Measurements from ENCODE around the gene MS4A1. TPM values are rescaled to one million over a fixed set of nuclear protein-coding genes. Genes with fewer than 3 reads are reported as not detected.
"Not testable (repeated sequence)": the region's sequence is repeated elsewhere in the genome, so short reads cannot be mapped to it uniquely, and the experiment has no call there.

The MS4A1 gene
- not detected for polyA plus RNA-seq (2013, experiment 1 of 2; ENCODE audit: insufficient read length)
- not detected for polyA plus RNA-seq (2013, experiment 2 of 2; ENCODE audit: insufficient read length)

GRCh38 chr11:60455531-60456042 lies at the start of gene MS4A1:
MS4A1 (plus strand) TSS chr11:60455847; CDS start chr11:60462375, 6,528 bp downstream.
- no peak for DNase-seq

GRCh38 chr11:60420015-60420414 lies 35.6 kb upstream of the MS4A1 start:
- no peak for DNase-seq

GRCh38 chr11:60422609-60423008 lies 33.0 kb upstream of the MS4A1 start:
- DNase-seq = no peak

DNA sequence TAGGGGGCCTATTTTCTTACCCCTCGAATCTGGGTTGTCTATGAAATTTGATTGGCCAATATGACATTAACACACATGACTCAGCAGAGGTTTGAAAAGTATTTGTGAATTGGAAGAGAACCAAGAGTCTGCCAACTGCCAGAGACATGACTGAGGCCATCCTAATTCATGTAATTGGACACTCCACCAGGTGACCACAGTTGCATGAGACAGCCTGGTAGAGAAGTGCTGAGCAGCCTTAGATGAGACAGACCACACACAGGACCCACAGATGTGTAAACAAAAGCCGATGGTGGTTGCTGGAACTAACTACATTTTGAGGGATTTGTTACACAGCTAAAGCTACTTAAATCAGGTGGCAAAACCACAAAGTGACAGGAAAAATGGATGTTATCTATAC lies 27.1 kb upstream of the MS4A1 start:
- DNase-seq = no peak

DNA sequence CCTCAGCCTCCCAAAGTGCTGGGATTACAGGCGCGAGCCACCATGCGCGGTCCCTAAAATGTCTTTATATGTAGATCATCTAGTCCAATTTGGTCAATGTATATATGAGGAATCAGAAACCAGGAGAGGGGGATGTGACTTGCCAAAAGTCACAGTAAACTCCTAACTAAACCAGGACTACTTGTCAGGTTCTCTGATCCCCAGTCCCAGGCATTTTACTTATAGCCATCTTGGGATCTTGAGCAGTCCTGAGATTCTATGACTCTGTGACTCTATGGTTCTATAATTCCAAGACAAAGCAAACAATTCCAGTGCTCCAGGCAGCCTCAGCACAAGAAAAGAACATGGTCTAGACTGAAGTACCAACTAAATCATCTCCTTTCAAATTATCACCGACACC lies 26.4 kb upstream of the MS4A1 start, which contains the start of gene MS4A5:
MS4A5 (plus strand) TSS at position 301 of the 400 bp plus-strand sequence. CDS start 103 bp downstream, outside the sequence.
- DNase-seq = no peak

DNA sequence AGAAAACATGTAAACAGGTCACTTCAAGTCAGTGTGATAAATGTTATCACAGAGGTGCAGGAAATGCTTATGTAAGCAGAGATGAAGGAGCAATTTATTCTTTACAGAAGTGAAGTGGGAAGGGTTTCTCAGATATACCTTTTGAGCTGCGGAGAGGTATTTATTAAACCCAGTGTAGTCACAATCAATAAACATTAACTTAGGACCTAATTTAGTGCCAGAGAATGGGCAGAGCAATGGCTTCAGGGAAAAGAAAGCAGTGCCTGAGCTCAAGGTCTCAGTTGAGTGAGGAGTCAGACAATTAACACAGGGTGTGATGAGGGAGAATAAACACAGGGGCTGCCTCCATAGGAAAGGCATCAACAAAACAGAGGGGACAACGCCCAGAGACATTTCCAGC lies 24.4 kb upstream of the MS4A1 start:
- no peak for DNase-seq

DNA sequence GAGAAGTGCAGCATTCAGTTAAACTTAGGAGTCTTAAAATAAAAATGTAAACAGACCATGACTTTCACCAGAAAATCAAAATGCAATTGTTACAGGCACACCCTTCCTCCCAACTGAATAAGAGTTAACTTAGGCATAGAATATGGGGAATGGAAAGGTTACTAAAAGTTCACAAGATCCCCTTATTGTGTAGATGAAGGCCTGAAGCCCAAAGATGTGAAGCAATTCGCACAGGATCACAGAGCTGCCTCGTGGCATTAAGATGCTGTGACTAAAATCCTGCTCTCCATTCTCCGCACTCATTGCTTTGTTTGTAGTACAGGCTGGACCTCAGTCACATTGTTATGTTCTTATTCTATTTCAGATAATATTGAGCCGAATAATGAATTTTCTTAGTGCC lies 22.2 kb upstream of the MS4A1 start:
- DNase-seq = no peak

GRCh38 chr11:60447070-60447469 lies 8.6 kb upstream of the MS4A1 start:
- no peak for DNase-seq

- DNase-seq = no peak
Observed at GRCh38 chr11:60447846-60448245, 7.8 kb upstream of the MS4A1 start.

- DNase-seq = not testable (repeated sequence)
Observed at GRCh38 chr11:60451185-60451584, 4.5 kb upstream of the MS4A1 start.

DNA sequence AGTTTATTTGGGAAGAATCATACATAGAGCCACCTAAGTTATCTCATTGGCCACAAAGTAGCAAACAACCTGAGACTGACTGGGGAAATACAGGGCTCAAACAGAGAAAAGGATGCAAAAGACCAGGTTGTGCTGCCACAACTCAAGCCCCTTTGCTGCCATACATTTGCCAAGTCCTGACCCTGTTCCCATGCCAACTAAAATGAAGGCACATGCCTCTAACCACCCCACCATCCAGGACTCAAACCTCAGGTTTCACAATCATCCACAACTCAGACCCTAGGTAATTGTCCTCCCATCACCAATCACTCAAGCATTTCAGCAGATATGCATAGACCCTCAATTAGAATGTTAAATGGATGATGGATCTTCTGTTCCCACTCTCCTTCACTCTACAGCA lies 1.4 kb upstream of the MS4A1 start:
- no peak for DNase-seq

- DNase-seq = no peak
Observed at GRCh38 chr11:60457576-60457975, 1.9 kb downstream of the MS4A1 start.

DNA sequence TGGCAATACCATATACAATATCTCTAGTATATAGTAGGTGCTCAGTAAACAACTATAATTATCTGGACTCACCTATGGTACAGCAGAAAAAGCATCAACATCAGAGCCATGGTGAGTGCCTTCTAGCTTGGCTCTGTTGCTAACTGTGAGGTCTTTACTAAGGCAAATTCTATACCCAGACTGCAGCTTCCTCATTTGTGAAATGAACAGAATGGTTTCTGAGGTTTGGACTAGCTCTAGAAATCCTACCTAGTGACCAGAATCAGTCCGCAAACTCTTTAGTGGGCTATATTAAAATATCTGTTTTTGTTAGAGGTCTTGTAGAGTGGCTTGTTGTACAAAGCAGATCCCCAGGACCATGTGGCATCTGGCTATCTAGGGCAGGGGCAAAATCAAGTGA lies 3.7 kb downstream of the MS4A1 start:
- DNase-seq = no peak

- no peak for DNase-seq
Observed at GRCh38 chr11:60468829-60469228, 13.2 kb downstream of the MS4A1 start.

DNA sequence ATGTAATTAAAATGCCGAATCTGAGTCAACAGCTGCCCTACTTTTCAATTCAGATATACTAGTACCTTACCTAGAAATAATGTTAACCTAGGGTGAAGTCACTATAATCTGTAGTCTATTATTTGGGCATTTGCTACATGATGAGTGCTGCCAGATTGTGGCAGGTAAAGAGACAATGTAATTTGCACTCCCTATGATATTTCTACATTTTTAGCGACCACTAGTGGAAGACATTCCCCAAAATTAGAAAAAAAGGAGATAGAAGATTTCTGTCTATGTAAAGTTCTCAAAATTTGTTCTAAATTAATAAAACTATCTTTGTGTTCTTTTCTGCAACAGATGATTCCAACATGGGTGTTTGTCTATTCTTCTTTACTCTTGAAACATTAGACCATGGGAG lies 14.1 kb downstream of the MS4A1 start:
- no peak for DNase-seq

- DNase-seq = no peak
Observed at GRCh38 chr11:60477035-60477445, 21.4 kb downstream of the MS4A1 start.

DNA sequence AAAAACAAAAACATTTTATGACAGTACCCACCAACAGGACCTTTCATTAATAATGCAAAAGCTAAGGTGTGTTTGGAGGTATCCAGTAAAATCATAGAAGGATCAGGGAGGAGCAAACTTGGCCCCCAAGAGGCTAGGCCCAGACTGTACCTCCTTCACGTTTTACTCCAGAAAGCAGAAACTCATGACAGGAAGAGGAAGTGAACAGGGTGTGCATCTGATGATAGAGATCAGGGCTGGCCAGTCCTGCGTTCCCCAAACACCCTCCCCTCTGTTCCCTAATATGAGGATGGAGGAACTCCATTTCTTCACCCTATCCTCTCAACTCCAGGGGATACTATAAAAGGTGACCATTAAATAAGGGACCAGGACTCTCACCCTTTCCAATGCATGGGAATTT lies 26.7 kb downstream of the MS4A1 start:
- no peak for DNase-seq

GRCh38 chr11:60485987-60486386 lies 30.3 kb downstream of the MS4A1 start:
- DNase-seq = no peak

DNA sequence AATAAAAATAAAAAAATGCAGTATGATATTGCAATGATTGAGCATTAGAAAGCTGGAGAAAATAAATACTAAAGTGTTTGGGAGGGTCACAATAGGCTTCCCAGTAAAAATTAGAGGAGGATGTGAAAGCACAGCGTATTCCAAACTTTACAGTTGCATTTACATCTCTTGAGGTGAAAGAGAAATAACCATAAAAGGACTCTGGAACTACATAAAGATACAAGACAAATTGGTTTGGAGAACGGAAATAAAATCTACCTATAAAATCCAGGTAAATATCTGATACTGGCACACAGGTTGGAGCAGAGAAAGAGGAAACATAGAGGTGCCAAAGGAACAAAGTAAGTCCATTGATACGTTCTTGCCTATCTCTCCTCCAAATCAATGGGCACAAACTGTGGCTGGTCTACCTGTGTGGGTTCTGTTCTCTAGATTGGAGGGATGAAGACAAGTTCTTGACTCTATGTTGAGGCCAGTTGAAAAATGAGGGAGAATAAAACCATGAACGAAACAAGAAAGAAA lies 36.9 kb downstream of the MS4A1 start, which contains the start of gene MS4A12:
MS4A12 (plus strand) TSS at position 291 of the 522 bp plus-strand sequence. CDS start 4,541 bp downstream, outside the sequence.
- no peak for DNase-seq

- no peak for DNase-seq
Observed at GRCh38 chr11:60493454-60493853, 37.8 kb downstream of the MS4A1 start.

DNA sequence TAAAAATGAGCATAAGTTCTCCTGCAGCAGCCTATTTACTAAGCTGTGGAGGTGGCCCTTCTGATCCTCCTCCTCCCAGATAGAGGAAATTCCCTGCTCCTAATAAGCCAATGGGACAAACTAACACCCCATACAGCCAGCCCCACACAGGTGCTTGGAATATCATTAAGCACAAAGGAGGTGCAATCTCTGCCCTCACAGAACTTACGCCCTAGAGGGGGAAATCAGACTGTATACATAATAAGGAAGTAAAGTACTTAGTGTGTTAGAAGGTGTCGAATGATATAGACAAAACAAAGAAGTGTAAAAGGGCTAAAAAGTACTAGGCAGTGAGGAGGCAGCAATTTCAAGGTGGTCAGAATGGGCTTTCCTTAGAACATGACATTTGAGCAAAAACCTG lies 42.8 kb downstream of the MS4A1 start:
- DNase-seq = no peak

DNA sequence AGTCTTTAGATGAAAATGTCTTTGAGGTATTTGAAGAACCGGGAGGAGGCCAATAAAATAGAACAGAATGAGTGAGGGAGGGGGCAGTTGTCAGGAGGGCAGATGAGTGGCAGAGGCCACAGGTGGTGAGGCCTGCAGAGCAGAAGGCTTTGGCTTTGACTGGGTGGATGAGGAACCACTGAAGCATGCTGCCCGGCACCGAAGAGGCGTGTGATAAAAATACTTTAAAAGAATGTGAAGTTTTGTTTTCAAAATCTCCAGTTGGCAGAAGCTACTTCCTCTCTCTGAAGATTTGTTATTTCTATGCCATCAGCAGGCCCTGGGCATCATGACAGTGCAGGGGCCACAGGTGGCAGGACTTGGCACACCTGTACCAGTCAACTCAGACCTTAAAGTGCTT lies 43.2 kb downstream of the MS4A1 start:
- no peak for DNase-seq

DNA sequence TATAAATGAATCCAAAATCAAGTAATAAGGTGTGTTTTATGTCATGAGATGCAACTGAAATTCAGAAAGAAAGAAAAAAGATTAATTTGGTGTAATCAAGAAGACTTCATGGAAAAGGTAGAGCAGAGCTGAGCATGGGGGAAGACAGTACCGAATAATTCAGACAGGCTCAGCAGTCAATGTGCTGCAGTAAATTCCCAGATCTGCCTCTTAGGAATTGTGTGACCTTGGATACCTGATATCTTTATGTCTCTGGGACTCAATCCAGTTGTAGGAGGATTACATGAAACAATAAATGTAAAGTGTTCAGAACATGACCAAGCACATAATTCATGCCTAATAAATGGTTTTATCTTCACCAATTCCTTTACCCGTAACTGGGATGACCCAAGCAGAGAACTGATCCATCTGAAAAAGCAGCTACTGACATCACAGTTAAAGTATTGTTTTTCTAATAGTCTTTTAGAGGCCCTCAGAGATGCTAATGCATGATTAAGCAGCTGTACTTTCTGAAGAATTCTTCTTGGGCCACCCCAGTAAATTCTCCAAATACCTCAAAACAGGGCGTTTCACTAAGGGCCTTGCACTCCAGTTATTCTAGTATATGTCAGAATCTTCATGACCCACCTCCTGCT lies 44.7 kb downstream of the MS4A1 start:
- DNase-seq = peak; percentile 21

- no peak for DNase-seq
Observed at GRCh38 chr11:60502221-60502775, 46.7 kb downstream of the MS4A1 start.
